NB4 (cell line): Measurements from ENCODE around the gene CCDC152.
"Not testable (repeated sequence)": the region's sequence is repeated elsewhere in the genome, so short reads cannot be mapped to it uniquely, and the experiment has no call there.

Experiments used
- DNase-seq: peaks from one replicate; pipeline ENCODE4 v3.0.0; 2010; ENCODE audit warnings: low read depth
- H3K4me3 ChIP-seq: one replicate; pipeline ENCODE4 v1.5.1; 2011; ENCODE audit warnings: mild to moderate bottlenecking, low read depth, low read length, moderate library complexity
- CTCF ChIP-seq: IDR thresholded peaks from one replicate; pipeline ENCODE4 v1.5.1; 2012; ENCODE audit warnings: low read depth, low read length
- MAX ChIP-seq: IDR thresholded peaks from 2 replicates; pipeline ENCODE4 v1.6.1; 2011; ENCODE audit warnings: low read depth, low read length
- MYC ChIP-seq: IDR thresholded peaks from 2 replicates; pipeline ENCODE4 v1.6.1; 2011; ENCODE audit warnings: low read depth, low read length
- POLR2A ChIP-seq: IDR thresholded peaks from 2 replicates; pipeline ENCODE4 v1.6.1; 2011; ENCODE audit warnings: mild to moderate bottlenecking; ENCODE audit not compliant: insufficient read length; ENCODE audit errors: extremely low read depth

The CCDC152 gene

GRCh38 chr5:42813533-42813932 is 56.9 kb downstream of the CCDC152 start:
- no peak for TF ChIP-seq MYC
- TF ChIP-seq CTCF: no peak
- no peak for DNase-seq
- no peak overlapping the region for H3K4me3 ChIP-seq

- H3K4me3 ChIP-seq, DNase-seq: not testable (repeated sequence)
These were observed 59.9 kb downstream of the CCDC152 start for GRCh38 chr5:42816546-42816945.

- TF ChIP-seq CTCF: no peak
- TF ChIP-seq MYC: no peak
- TF ChIP-seq MAX: no peak
- no peak for TF ChIP-seq POLR2A
- H3K4me3 ChIP-seq: no peak overlapping the region
- DNase-seq: no peak
These were observed 63.1 kb downstream of the CCDC152 start for GRCh38 chr5:42819745-42820144.

GRCh38 chr5:42822548-42822947 is 65.9 kb downstream of the CCDC152 start:
- H3K4me3 ChIP-seq: no peak overlapping the region
- TF ChIP-seq MAX (no peak), POLR2A (no peak), CTCF (no peak), MYC (no peak)
- DNase-seq: no peak

GRCh38 chr5:42824347-42824976 is 67.8 kb downstream of the CCDC152 start:
- TF ChIP-seq CTCF: no peak
- no peak for TF ChIP-seq POLR2A
- TF ChIP-seq MAX: no peak
- no peak for TF ChIP-seq MYC
- DNase-seq: no peak
- no peak overlapping the region for H3K4me3 ChIP-seq

- no peak overlapping the region for H3K4me3 ChIP-seq
- no peak for DNase-seq
- TF ChIP-seq MYC (no peak), CTCF (no peak), POLR2A (no peak), MAX (no peak)
These were observed 69.0 kb downstream of the CCDC152 start for GRCh38 chr5:42825422-42826148.
